NCI-H510A (cell line): ENCODE results near the gene FGFRL1.
"Not testable (repeated sequence)": the region's sequence is repeated elsewhere in the genome, so short reads cannot be mapped to it uniquely, and the experiment has no call there.

Source experiments
- DNase-seq: peaks from one replicate; lab custom pipeline; 2025; lab: John Stamatoyannopoulos, UW

Gene FGFRL1

DNA sequence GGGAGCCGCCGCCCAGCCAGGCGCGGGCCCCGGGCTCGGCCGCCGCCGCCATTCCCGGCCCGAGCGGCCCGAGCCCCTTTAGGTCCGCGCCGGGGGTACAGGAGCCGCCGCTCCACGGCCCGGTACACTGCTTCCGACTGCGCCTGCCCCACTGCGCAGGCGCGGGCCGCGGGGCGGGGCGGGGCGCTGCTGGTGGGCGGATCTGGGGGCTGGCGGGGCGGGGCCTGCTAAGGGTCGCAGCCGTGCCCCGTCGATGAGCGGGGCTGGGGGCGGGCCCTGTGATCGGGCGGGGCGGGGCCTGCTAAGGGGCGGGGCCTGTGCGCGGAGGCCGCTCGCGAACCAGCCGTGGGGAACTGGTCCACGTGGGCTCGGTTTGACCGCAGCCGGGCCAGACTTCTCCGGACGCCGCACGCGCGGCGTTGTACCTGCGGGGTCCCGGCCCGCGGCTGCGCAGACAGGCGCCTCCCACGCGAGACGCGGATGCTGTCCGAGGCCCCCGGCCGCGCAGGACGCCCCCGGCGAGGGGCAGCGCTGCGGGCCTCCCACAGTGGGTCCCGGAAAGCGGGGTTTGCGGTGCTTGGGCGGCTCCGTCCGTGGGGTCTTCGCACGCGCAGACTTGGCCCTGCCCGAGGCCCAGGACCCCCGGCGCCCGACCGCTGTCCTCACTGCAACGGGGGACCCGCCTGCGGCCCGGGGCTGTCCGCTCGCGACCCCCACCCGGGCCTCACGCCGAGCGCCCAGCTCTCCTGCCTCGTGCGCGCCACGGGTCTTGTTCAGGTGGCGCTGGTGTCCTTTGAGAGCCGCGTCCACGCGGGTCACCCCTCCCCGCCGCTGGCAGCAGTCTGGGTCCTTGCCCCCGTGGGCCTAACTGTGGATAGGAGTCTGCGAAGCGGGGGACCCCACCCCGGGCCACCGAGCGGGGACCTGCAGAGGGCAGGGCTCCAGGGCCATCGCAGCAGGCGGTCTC is 37.7 kb upstream of the FGFRL1 start, which contains the start of gene DGKQ:
Gene DGKQ (minus strand): TSS at position 139 of the 967 bp plus-strand sequence. CDS start 87 bp downstream, at position 52.
- no peak for DNase-seq

GRCh38 chr4:974668-975067 is 36.8 kb upstream of the FGFRL1 start:
- no peak for DNase-seq

DNA sequence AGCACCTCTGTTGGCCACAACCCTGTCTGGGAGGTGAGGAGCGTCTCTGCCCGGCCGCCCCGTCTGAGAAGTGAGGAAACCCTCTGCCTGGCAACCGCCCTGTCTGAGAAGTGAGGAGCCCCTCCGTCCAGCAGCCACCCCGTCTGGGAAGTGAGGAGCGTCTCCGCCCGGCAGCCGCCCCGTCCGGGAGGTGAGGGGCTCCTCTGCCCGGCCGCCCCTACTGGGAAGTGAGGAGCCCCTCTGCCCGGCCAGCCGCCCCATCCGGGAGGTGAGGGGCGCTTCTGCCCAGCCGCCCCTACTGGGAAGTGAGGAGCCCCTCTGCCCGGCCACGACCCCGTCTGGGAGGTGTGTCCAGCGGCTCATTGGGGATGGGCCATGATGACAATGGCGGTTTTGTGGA is 35.4 kb upstream of the FGFRL1 start:
- not testable (repeated sequence) for DNase-seq

DNA sequence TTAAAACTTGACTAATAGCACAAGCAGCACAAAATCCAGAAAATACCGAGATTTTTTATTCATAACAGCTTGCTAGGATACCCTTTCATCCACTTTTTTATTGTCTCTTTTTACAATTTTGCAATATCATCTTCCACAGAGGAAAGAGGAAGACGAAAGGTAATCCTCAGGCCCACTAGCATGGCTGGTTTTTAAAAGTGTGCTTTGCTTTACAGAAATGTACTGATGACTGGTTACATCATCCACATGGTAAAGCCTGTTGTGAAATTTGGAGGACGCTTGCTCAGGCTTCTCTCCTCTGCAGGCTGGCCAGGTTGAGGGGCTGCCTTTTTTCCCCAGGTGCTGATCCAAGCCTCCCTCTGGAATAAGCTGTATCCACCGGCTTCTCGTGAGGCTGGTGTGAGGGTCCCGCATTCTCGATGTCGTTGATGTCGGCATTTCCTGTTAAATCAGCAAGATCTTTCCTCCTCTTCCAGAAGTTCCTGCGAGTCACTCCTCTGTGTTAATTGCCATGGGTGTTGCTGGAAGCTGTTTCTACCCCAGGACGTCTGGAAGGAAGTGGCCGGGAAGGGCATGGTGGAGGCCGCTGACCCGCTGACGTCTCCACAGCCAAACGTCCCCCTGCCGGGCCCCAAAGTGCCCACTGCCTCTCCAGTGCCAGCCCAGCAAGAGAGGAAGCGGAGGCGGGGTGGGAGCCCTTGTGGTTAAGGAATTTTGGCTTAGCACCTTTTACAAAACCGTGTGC is 32.3 kb upstream of the FGFRL1 start:
- DNase-seq: no peak

DNA sequence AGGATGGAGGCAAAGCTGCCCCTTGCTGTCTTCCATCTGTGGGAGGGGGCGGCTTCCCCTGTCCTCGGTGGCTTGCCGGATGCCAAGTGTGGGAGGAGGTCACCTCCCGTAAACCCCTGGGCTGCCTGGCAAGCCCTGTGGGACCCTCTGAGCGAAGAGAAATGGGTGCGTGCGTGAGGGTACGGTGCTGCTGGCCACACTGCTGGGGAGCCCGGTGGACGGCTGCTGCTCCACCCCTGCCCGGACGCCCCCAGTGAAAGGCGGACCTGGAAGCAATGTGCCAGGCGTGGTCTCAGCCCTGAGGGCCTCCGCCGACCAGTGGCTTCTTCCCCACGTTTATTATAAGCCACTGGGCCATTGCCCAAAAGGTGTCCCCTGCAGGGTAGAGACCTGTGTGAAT is 29.1 kb upstream of the FGFRL1 start:
- no peak for DNase-seq

DNA sequence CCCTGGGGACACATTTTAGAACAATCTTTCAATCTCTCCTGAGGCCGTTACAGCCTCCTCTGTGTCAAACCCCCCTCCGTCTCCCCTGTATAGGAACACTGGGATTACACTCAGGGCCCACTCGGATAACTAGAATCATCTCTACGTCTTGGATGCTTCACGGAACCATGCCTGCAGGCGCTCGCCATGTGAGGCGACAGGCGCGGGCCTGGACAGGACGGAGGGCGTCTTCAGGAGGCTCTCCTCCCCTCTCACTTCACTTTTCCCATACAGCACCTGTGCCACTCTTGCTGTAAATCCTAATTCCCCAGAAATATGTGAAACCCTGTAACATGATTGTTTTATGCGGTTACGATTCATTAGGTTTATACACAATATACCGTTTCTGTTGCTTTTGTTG is 28.6 kb upstream of the FGFRL1 start:
- DNase-seq: no peak

DNA sequence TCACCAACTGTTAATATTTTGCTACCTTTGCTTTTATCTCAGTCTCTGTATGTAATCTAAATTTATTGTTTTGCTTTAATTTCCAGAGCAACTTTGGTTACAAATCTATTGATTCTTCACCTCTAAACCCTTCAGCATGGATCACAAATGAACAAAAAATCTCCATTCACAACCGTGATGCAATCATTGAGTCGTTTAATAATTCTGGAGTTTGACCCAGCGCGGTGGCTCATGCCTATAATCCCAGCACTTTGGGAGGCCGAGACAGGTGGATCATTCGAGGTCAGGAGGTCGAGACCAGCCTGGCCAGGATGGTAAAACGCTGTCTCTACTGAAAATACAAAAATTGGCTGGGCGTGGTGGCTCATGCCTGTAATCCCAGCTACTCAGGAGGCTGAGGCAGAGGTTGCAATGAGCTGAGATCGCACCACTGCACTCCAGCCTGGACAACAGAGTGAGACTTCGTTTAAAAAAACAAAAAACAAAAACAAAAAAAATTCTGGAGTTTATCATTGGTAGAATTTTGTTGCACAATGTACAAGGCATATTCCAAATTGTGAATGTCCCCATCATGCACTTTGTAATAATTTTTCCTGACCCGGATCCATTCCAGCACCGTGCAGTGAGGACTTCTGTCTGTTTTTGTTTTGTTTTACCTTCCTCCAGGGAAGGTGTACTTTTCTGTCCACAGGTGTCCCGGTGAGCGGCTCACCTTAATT is 26.9 kb upstream of the FGFRL1 start:
- DNase-seq: no peak

DNA sequence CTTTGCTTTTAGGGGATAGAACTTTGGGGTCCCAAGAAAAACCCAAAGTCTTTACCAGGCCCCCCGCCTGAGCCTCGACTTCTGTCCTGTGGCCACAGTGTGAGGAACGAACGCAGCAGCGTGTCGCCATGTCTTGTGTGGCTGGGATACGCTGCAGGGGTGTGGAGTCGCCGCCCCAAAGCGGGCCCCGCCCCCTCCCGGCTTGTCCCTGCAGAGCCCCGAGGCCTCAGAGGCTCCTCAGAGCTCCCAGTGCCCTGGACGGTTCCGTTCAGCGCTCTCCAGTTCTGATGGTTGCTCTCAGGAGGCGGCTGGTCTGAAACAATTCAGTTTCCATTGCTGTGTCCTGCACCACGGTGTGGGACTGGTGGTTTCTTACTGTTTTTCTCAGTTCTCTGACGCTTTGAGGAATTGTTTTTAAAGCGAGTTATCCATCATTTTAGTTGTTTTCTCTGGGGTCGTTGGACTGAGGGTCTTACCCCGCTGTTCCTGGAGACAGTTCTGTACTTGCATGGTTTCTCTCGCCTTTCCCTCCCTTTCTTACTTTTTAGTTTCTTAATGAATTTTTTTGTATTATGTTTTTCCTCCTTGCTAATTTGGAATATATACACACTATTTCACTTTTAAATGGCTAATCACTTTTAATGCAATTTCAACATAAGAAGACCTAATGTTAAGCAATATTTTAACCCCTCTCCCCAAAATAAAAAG is 26.1 kb upstream of the FGFRL1 start:
- no peak for DNase-seq

- no peak for DNase-seq
Observed at GRCh38 chr4:986428-986878, 25.0 kb upstream of the FGFRL1 start.

- no peak for DNase-seq
Observed at GRCh38 chr4:986879-987623, 24.4 kb upstream of the FGFRL1 start, which contains the start of gene IDUA. TSS of gene IDUA (plus strand) at chr4:987044. CDS start at chr4:987085, 41 bp downstream.

DNA sequence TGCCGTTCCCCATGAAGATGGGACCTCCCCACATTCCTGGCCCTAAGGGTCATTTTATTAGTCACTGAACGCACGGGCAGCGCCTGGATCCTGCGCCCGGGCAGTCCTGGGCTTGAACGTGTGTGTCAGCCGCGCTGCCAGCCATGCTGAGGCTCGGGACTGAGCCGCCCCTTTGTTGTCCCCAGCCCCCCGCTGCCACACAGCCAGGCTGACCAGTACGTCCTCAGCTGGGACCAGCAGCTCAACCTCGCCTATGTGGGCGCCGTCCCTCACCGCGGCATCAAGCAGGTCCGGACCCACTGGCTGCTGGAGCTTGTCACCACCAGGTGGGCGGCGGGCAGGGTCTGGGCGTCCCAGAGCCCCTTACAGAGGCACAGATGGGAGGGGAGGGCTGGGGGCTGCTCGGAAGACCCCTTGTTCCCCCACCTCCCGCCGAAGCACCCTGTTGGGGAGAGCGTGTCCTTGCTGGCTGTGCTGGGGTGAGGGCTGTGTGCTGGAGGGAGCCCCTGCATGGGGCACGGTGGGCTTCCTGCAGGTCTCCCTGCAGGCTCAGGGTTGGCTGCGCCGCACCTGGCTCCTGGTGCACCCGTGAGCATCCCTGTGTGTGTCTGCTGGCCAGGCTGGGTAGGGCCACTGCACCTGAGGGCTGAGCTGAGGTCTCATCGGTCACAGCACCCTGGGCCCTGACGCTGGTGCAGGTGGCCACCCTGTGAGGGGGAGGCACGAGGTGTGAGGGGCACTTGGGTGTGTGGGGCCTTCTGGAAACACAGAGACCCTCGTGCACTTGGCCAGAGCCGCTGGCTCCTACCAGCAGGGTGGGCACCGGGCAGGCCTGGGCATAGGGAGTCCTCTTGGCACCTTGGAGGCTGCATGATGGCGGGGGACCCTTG is 23.6 kb upstream of the FGFRL1 start:
- DNase-seq: no peak

DNA sequence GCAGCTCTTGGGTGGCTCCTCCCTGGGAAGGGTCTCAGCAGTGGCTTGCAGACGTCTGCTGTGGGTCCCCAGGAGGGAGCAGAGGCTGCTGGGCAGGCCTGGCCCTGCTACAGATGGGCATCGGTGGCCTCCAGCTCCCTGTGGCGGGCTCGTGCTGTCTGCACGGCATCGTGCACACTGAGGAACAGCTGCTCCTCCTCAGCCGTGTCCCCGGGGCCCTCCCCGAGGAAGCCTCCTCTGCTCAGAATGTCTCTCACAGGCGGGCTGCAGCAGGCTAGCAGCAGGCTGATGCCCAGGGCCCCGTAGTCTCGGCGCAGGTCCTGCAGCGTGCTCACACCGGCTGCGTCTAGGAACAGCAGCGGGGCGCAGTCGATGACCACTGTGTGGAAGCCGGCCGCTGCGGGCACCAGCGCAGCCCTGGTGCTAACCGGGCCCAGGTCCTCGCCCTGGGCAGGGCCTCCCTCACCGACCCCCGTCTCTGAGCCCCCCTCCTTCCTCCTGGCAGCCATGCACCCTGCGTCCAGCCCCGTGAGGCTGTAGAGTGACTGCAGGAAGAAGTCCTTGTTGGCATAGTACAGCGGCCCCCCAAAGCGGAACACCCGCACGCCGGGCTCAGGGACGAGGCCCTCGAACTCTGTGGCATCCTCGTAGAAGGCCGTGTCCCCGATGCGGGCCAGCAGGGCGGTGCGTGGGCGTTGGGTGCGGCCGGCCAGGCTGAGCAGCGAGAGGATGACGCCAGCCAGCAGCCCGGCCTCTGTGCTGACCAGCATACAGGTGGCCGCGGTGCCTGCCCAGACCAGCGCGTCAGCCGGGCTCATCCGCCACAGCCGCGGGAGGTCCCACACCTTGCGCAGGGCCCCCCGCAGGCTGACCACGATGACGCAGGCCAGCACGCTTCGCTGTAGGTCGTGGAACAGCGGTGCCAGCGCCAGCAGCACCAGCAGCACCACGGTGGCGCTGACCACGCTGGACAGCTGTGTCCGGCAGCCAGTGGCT is 22.4 kb upstream of the FGFRL1 start:
- no peak for DNase-seq

DNA sequence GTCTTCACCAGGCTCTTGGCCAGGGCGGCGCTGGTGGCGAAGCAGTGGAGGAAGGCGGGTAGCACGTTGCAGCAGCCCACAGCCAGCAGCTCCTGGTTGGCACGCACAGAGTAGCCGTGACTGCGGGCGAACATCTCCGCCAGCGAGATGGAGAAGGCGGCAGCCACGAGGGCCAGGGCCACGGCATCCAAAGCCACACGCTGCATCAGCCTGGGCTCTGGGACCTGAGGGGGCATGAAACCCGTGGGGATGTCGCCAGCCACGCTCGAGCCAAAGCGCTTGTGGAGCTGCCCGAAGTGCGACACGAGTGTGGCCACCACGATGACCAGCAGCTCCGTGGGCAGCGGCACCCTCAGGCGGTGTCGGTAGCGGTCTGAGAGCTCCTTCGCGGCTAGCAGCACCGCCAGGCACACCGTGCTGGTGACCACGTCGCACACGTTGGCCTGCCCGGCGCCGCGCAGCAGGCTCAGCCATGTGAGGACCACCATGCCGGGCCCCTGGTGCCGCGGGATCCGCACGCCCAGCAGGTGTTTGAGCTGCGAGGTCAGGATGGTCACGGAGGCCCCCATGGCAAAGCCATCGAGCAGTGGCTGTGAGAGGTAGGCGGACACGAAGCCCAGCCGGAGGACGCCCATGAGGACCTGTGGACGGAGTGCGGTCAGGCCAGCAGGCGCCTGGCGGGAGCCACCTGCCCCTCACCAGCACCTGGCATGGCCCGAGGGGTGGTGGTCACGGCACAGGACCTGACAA is 21.5 kb upstream of the FGFRL1 start:
- DNase-seq: no peak

DNA sequence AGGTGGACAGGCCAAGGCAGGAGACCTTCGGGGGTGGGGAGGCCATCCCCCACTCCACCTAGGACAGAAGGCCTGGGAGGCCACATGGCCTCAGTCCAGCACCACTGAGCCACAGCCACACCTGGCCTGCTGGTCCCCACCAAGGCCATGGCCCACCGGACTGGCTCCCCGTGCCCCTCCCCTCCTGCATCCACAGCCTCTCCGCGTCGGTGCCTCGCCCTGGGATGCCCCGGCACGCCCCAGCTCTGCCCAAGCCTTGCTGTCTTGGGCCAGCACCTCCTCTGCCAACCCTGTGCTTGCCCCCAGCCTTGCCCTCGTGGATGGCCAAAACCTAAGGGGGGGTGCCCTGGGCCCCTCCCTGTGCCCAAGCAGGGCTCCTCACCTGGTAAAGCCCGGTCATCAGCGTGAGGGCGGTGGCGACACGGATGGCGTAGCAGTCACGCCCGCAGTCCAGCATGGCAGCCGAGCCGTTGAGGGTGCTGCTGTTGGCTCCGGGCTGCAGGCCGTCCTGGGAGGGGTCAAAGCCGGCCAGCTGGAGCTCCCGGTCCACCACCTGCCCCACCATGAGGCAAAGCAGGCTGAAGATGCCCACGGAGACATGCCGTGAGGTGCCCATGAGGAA is 20.6 kb upstream of the FGFRL1 start:
- no peak for DNase-seq

DNA sequence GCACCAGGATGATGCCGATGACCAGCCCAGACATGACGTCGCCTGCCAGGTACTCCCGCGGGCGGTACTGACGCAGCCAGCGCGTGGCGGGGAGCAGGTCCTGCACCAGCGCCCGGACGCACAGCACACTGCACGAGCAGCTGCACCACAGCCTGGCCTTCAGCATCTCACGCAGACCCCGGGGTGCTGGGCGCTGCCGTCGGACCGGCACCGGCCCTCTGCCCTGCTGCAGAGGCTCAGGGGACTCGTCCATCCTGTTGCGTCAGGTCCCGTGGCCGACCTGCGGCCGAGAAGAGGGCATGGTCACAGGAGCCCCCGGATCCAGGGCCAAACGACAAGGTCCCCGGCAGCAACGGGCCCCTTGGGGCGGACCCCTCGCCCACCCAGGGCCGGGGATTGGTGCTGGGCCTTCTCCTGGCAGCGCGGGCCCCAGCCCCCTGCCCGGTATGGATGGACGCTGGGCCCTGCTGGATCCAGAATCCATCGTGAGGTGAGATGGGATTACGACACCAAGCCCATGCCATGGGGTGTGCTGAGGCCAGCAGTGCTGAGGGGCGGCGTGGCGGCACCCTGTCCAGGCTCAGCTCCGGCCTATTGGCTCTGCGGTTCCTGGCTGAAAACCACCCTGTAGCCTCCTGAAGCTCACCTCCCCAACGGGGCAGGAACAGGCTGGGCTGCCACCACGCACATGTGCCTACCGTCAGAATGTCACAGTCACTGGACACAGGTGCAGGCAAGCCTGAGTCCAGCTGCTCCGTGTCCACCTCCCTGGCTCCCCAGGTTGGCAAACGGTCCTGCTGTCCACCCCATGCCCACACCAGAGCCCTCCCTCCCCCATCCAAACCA is 19.8 kb upstream of the FGFRL1 start:
- no peak for DNase-seq
